Measurements from ENCODE around the gene PPP2R3C.

DNA sequence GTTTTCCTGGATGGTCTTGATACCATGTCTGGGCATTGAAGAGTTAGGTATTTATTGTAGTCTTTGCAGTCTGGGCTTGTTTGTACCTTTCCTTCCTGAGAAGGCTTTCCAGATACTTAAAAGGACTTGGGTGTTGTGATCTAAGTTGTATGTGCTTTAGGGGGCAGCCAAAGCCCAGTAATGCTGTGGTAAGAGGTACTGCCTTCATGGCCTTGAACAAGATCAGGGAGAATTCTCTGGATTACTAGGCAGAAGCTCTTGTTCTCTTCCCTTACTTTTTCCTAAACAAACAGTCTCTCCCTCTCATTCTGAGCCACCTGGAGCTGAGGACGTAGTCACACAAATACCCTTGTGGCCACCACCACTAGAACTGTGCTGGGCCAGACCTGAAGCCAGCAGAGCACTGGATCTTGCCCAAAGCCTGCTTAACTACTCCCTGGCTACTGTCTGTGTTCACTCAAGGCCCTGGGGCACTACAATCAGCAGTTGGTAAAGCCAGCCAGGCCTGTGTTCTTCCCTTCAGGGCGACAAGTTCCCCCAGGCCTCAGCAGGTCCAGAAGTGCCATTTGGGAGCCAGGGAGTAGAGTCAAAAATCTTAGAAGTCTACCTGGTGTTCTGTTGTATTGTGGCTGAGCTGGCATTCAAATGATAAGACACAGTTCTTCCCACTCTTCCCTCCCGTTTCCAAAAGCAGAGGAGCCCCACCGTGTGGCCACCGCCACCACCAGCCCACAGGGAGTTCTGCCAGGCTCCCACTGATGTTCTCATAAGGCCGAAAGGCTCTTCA is 11.9 kb upstream of the PPP2R3C start:
- TF ChIP-seq CTCF (conservative IDR thresholded peaks at IDR 0.05; ENCODE audit: low read depth, low read length), result no peak
- TF ChIP-seq MXI1 (IDR thresholded peaks at IDR 0.05; ENCODE audit: borderline replicate concordance, low read depth, low read length), result no peak
- TF ChIP-seq POLR2A (IDR thresholded peaks at IDR 0.05; ENCODE audit: low read depth, low read length), result no peak
- TF ChIP-seq CEBPB (IDR thresholded peaks at IDR 0.05; ENCODE audit: low read depth, low read length), result no peak
- no peak for TF ChIP-seq CHD1 (IDR thresholded peaks at IDR 0.05; ENCODE audit: low read depth, low read length)
